HFFc6 (cell line): Measurements from ENCODE around the gene WDSUB1. TPM values are rescaled to one million over a fixed set of nuclear protein-coding genes. Genes with fewer than 3 reads are reported as not detected.

Experiments
- DNase-seq: peaks from one replicate; pipeline ENCODE4 v3.0.0-alpha.2; 2018
- H3K27ac Mint-ChIP-seq: 2 replicates; pipeline ENCODE4 v1.8.0; 2020; ENCODE audit warnings: mild to moderate bottlenecking, mixed read lengths
- H3K27me3 Mint-ChIP-seq: 2 replicates; pipeline ENCODE4 v1.8.0; 2021; ENCODE audit warnings: mild to moderate bottlenecking, moderate library complexity, mixed read lengths; ENCODE audit not compliant: insufficient read depth
- H3K36me3 Mint-ChIP-seq: 2 replicates; pipeline ENCODE4 v1.8.0; 2021; ENCODE audit warnings: low read depth, mixed read lengths
- H3K4me1 Mint-ChIP-seq: 2 replicates; pipeline ENCODE4 v1.8.0; 2020; ENCODE audit warnings: low read depth, mixed read lengths
- H3K4me3 Mint-ChIP-seq: 2 replicates; pipeline ENCODE4 v1.8.0; 2020; ENCODE audit warnings: mild to moderate bottlenecking, moderate library complexity, mixed read lengths
- H3K9me3 Mint-ChIP-seq: 2 replicates; pipeline ENCODE4 v1.8.0; 2020; ENCODE audit warnings: mild to moderate bottlenecking, mixed read lengths
- CTCF ChIP-seq: fragments of 200-600 bp; sonication (generic); IDR thresholded peaks from 2 replicates; pipeline ENCODE4 v1.5.0; 2021; ENCODE audit warnings: antibody characterized with exemption, mild to moderate bottlenecking
- total RNA-seq, 6 experiments: library from RNA; stranded (reverse); fragmentation: NEBNext Ultra II Directional; extraction: Animal tissue kit (Norgen Biotek cat#: 25700); gene quantifications; 2 replicates in 1 of 6; 3 replicates in 5 of 6; pipeline ENCODE4 v1.2.3, GENCODE V29; 2021

WDSUB1 gene
- total RNA-seq, 6 experiments from 2014 or later, result 6.1 to 8.9 (median 7.0) TPM

- Mint-ChIP-seq H3K4me1 (peaks cover 46% of the 10 kb centered on the region), H3K4me3 (peak overlapping the region; percentile 76), H3K9me3 (no peaks in the 10 kb centered on the region), H3K36me3 (peaks cover 24% of the 10 kb centered on the region), H3K27me3 (no peaks in the 10 kb centered on the region), H3K27ac (peak overlapping the region; percentile 92)
- no peak for DNase-seq
- TF ChIP-seq CTCF, result no peak
Observed at GRCh38 chr2:159227467-159227866, 59.0 kb downstream of the WDSUB1 start.

- Mint-ChIP-seq H3K4me1 (peaks cover 39% of the 10 kb centered on the region), H3K9me3 (no peaks in the 10 kb centered on the region), H3K4me3 (no peak overlapping the region), H3K36me3 (peaks cover 24% of the 10 kb centered on the region), H3K27me3 (no peaks in the 10 kb centered on the region), H3K27ac (peak overlapping the region; percentile 92; the same call in 1 of the 2 replicates)
- TF ChIP-seq CTCF, result no peak
- no peak for DNase-seq
Observed at GRCh38 chr2:159226608-159227385, 59.7 kb downstream of the WDSUB1 start.

- peaks cover 39% of the 10 kb centered on the region for H3K4me1 Mint-ChIP-seq
- no peak overlapping the region for H3K4me3 Mint-ChIP-seq
- H3K9me3 Mint-ChIP-seq, result no peaks in the 10 kb centered on the region
- peak; percentile 59 for DNase-seq
- peaks cover 24% of the 10 kb centered on the region for H3K36me3 Mint-ChIP-seq
- no peaks in the 10 kb centered on the region for H3K27me3 Mint-ChIP-seq
- peak overlapping the region; percentile 86 for H3K27ac Mint-ChIP-seq
- TF ChIP-seq CTCF, result no peak
Observed at GRCh38 chr2:159226059-159226461, 60.4 kb downstream of the WDSUB1 start.

GRCh38 chr2:159225025-159226016, 61.2 kb downstream of the WDSUB1 start:
- H3K27me3 Mint-ChIP-seq, result no peaks in the 10 kb centered on the region
- H3K9me3 Mint-ChIP-seq, result no peaks in the 10 kb centered on the region
- no peak for TF ChIP-seq CTCF
- DNase-seq, result no peak
- H3K27ac Mint-ChIP-seq, result peak overlapping the region; percentile 86
- H3K4me1 Mint-ChIP-seq, result peaks cover 39% of the 10 kb centered on the region
- peaks cover 23% of the 10 kb centered on the region for H3K36me3 Mint-ChIP-seq
- H3K4me3 Mint-ChIP-seq, result no peak overlapping the region

- no peak for TF ChIP-seq CTCF
- Mint-ChIP-seq H3K4me3 (no peak overlapping the region), H3K27ac (no peak overlapping the region), H3K4me1 (peaks cover 39% of the 10 kb centered on the region), H3K36me3 (peaks cover 14% of the 10 kb centered on the region), H3K27me3 (no peaks in the 10 kb centered on the region), H3K9me3 (no peaks in the 10 kb centered on the region)
- DNase-seq, result no peak
Observed at GRCh38 chr2:159224061-159224813, 62.3 kb downstream of the WDSUB1 start.
